GM12891 (cell line): ENCODE measurements around the gene RASA3.

Experiments used
- POLR2A ChIP-seq: IDR thresholded peaks from 2 replicates; pipeline ENCODE4 v1.6.1; 2011; ENCODE audit warnings: low read depth, low read length, control low read depth
- POLR2AphosphoS5 ChIP-seq: IDR thresholded peaks from 2 replicates; pipeline ENCODE4 v1.6.1; 2011; ENCODE audit warnings: low read depth, low read length, control low read depth
- SPI1 ChIP-seq: IDR thresholded peaks from 2 replicates; pipeline ENCODE4 v1.6.1; 2011; ENCODE audit warnings: low read depth, low read length, control low read depth
- TAF1 ChIP-seq: IDR thresholded peaks from 2 replicates; pipeline ENCODE4 v1.6.1; 2011; ENCODE audit warnings: low read depth, low read length, control low read depth

- TF ChIP-seq POLR2A (no peak), TAF1 (no peak), POLR2AphosphoS5 (no peak), SPI1 (no peak)
These were observed 81.6 kb downstream of the RASA3 start for GRCh38 chr13:114050536-114051450.
